ENCODE data around the gene CNDP2.
"Not testable (repeated sequence)": the region's sequence is repeated elsewhere in the genome, so short reads cannot be mapped to it uniquely, and the experiment has no call there.

CNDP2 gene

DNA sequence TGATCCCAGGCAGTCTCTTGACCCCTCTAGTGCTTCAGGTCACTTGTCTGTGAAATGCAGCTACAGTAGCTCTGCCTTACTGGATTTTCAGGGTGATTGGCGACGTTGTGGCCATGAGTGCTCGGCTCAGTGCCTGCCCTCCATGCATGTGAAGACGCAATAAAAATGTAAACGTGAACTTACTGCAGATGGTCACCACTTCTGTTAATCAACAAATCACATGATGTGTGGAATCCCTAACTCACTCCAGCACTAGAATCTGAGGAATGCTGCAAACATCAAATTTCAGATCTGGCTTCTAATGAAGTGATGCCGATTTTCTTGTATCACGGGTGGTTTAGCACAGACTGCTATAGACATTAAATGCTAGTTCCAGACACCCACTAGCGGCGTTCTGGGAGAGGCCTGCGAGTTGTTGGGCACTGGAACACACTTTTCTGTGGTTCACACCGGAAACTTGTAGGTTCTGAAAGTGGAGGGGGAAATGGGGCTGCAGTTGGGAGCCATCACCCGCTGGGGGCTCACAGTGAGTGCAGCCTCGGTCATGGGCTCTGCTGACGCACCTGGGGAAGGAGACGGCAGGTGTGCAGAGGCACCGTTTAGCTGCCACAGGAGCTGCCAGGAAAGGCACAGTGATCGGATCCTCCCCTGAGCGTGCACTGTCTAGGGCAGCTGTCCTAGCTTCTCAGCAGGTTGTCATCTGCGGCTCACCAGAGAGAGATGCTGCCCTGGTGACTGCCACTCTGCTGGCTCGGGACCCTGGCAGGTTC is 44.7 kb downstream of the CNDP2 start:
- no peak for DNase-seq

DNA sequence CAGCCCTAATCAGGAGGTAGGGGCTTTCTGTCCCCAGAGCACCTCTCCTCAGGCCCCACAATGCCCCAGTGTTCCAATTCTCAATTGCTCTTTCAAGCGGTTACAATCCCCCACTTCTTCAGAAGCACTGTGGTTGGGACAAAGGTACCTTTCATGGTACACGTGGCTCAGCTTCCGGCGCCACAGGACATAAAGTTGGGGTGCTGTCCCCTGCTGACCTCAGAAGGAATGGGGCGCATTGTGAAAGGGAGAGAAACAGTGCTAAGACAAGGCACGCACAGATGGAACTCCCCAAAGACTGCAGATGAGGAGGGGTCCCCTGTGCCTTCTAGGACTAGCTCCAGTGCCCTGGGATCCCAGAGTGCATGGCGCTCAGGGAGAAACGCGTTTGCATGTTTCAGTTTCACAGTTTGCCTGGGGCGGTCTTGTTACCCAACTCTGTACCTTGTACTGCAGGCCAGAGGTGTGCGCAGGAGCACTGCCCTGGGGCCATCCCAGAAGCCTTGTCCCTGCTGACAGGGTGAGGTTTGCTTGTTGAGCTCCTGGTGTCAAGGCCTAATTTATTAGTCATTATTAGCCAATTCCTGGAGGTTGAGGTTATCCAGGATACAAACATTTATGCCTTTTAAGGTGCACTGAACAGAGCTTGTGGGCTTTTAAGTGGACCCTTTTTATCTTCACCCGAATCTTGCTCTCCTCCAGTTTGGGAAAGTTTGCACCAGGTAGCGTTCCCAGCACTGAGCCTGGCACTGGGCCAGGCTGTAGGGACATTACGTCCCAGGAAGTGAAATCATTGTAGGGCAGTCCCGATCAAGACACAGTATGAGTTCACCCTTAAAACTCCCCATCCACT is 45.8 kb downstream of the CNDP2 start:
- DNase-seq = no peak

- DNase-seq = no peak
These were observed 48.7 kb downstream of the CNDP2 start for GRCh38 chr18:74544898-74545297.

- DNase-seq = no peak
These were observed 49.8 kb downstream of the CNDP2 start for GRCh38 chr18:74546007-74546406.

GRCh38 chr18:74546751-74547530 is 50.8 kb downstream of the CNDP2 start:
- DNase-seq = peak; percentile 50

- DNase-seq = no peak
These were observed 51.7 kb downstream of the CNDP2 start for GRCh38 chr18:74547860-74548259.

GRCh38 chr18:74549591-74550104 is 53.5 kb downstream of the CNDP2 start:
- DNase-seq = no peak

- no peak for DNase-seq
These were observed 54.7 kb downstream of the CNDP2 start for GRCh38 chr18:74550886-74551285.

- no peak for DNase-seq
These were observed 55.3 kb downstream of the CNDP2 start for GRCh38 chr18:74551452-74551851.

DNA sequence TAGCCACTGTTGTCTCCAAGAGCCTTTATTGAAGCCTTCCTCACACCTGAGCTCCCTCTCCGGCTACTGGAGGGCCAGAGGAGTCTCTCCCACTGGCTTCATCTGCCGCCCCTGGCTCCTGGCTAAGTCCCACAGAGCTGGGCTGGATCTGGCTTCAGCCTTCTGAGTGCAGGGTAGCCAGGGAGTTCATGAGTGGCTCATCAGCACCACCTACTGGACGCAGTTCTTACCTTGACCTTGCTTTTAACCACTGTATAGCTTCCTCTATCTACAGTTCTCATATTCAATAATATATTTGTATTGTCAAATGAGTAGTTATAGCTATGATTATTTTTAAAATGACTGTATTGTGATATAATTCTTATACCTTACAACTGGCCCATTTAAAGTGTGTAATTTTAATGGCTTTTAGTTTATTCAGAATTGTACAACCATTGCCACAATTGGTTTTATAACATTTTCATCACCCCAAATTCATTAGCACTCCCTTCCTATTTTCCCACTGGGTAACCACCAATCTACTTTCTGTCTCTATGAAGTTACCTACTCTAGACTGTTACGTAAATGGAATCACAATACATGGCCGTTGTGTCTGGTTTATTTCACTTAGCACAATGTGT is 55.9 kb downstream of the CNDP2 start:
- peak; percentile 77 for DNase-seq

DNA sequence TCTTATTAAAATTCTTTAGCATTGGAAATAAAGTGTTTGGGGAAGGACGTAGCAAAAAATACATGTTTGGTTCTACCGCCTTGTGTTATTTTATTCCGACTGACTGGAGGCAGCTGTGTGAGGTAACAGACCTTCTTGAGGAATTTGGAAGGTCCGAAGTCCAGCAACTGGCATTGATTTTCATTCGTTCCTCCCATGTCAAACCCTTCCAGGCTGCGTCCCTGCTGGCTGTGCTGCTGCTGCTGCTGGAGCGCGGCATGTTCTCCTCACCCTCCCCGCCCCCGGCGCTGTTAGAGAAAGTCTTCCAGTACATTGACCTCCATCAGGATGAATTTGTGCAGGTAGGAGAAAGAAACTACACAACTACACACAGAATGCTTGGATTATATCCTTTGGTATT is 60.0 kb downstream of the CNDP2 start:
- DNase-seq = no peak

GRCh38 chr18:74558096-74558495 is 61.9 kb downstream of the CNDP2 start:
- no peak for DNase-seq

- DNase-seq = no peak
These were observed 66.1 kb downstream of the CNDP2 start for GRCh38 chr18:74562131-74562730.

- no peak for DNase-seq
These were observed 66.6 kb downstream of the CNDP2 start for GRCh38 chr18:74562775-74563174.

DNA sequence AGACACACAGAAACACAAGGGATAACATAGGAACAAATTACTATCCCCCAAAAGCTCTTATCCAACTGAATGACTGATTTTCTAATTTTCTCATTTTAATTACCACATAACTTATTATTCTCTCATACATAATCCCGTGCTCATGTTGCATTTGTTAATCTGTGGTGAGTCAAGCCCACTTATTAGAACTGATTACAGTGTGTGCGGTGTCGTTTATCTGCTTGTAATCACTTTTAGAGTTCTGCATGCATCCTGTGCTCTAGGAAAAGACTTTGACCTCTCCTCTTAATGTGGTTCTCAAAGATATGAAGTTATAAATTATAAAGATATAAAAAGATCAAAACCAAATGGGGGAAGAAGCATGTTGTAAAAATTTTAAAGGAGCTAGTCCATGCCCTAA is 67.8 kb downstream of the CNDP2 start:
- DNase-seq = no peak

GRCh38 chr18:74565164-74565563 is 69.0 kb downstream of the CNDP2 start:
- not testable (repeated sequence) for DNase-seq

GRCh38 chr18:74565993-74566392 is 69.8 kb downstream of the CNDP2 start:
- DNase-seq = not testable (repeated sequence)

- DNase-seq = no peak
These were observed 71.7 kb downstream of the CNDP2 start for GRCh38 chr18:74567822-74568221.

DNA sequence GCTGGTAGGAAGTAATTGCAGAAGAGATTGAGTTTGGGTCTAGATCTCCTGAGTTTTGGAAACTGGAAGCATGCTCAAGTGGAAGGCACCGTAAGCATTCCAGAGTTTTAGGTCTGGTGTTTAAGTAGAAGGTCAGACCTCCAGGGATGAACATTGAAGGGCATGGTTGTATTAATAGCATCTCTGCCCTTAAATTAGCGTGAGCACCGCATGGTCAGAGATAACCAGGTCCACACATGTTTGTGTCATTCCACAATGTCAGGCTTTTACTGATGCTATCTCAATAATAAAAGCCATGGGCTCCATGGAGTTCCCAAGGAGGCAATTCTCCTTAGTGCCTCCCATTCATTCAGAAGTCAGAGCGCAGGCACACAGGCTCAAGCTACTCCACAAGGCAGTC is 73.2 kb downstream of the CNDP2 start:
- no peak for DNase-seq

GRCh38 chr18:74570266-74570665 is 74.1 kb downstream of the CNDP2 start:
- no peak for DNase-seq

DNA sequence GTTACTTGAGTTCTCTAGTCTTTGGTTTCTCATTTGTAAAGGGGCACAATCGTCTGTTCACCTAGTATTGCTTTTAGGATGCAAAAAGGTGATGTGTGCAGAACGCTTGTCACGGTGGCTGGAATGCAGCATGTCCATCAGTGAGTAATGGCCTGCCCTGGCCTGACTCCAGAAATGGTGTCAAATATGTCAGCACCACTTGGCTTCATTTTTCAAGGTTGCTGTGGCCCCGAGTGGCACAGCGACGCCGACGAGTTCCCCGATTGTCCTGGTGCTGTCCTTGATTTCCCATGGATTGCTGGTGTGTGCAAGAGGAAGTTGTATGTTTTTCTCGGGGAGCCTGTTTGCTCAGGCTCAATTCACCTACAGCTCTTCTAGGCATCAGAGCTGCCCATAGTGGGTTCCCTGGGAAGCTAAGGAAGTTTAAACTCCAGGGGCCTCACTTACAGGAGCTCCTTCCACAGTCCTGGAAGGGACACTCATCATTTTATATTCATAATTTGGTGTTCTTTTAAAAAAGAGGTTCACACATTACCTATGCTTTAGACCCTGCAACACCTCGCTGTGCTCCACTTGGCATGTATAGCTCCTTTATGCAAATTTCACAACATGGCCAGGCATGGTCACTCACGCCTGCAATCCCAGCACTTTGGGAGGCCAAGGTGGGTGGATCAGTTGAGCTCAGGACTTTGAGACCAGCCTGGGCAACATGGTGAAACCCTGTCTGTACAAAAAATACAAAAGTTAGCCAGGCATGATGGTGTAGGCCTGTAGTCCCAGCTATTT is 75.9 kb downstream of the CNDP2 start:
- DNase-seq = no peak

Data from fibroblast of skin of scalp (primary cell).